K562 (cell line): ENCODE results near the gene PFKFB2.

Experiments used
- CHD2 ChIP-seq: IDR thresholded peaks from 2 replicates; pipeline ENCODE4 v1.6.1; 2011; ENCODE audit warnings: low read depth, low read length
- HMG20A ChIP-seq: fragments of 450-650 bp; formaldehyde crosslinking; conservative IDR thresholded peaks from 2 replicates; pipeline ENCODE4 v1.4.0; 2020; ENCODE audit warnings: mild to moderate bottlenecking, mixed read lengths
- HMG20B ChIP-seq: fragments of 250-450 bp; sonication (Bioruptor Pico); IDR thresholded peaks from 2 replicates; pipeline ENCODE4 v1.5.0; 2021; ENCODE audit warnings: mild to moderate bottlenecking
- KAT7 ChIP-seq: sonication (generic); formaldehyde crosslinking; IDR thresholded peaks from 2 replicates; pipeline ENCODE4 v1.8.0; 2022; ENCODE audit warnings: missing genetic modification reagents, mild to moderate bottlenecking, borderline replicate concordance
- KDM1A ChIP-seq, 2 experiments: fragments of 450-650 bp; IDR thresholded peaks; 2 replicates each; pipeline ENCODE4 v1.6.1; 2016; ENCODE audit warnings: mild to moderate bottlenecking in 2 of 2
- MTA3 ChIP-seq: fragments of 450-650 bp; formaldehyde crosslinking; IDR thresholded peaks from 2 replicates; pipeline ENCODE4 v1.6.1; 2017; ENCODE audit warnings: mild to moderate bottlenecking, borderline replicate concordance
- NFXL1 ChIP-seq: fragments of 450-650 bp; formaldehyde crosslinking; IDR thresholded peaks from 2 replicates; pipeline ENCODE4 v1.4.0; 2021; ENCODE audit warnings: mild to moderate bottlenecking
- SREBF2 ChIP-seq: sonication (generic); formaldehyde crosslinking; IDR thresholded peaks from 2 replicates; pipeline ENCODE4 v1.4.0; 2020; ENCODE audit warnings: mild to moderate bottlenecking, missing genetic modification reagents
- U2AF2 ChIP-seq: fragments of 200-400 bp; formaldehyde crosslinking; optimal IDR thresholded peaks from 2 replicates; pipeline ENCODE3; 2017; ENCODE audit warnings: low read depth, mild to moderate bottlenecking, low read length
- TF ChIP-seq, protein P1 (sequence below): conservative IDR thresholded peaks from 2 replicates; pipeline ENCODE4 v1.6.1; 2011; ENCODE audit warnings: low read depth, mild to moderate bottlenecking, low read length; ENCODE audit not compliant: control insufficient read depth
- TF ChIP-seq, protein P2 (sequence below), 3 experiments: IDR thresholded peaks in 2 of 3; conservative IDR thresholded peaks in 1 of 3; 2 replicates each; pipeline ENCODE4 v1.5.1; 2011 to 2012; ENCODE audit warnings: low read length in 3 of 3, mild to moderate bottlenecking in 3 of 3, control low read depth in 2 of 3, improper control_type of control experiment in 1 of 3, inconsistent platforms in 1 of 3, low read depth in 1 of 3, mixed read lengths in 1 of 3, moderate library complexity in 1 of 3; ENCODE audit not compliant: insufficient read depth in 2 of 3

DNA sequence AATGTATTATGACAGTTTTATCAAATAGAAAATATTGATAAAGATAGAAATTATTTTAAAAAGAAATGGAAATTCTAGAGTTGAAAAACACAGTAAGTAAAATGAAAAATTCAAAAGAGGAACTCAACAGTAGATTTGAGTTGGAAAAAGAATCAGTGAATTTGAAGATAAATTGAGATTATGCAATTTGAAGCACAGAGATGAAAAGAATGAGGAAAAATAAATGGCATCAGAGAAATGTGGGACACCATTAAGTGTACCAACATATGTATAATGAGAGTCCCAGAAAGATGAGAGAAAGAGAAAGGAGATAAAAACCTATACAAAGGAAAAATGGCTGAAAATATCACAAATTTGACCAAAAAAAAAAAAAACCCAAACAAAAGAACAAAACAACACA lies 76.0 kb downstream of the PFKFB2 start:
- TF ChIP-seq NFXL1 (CRISPR knock-in tag) = no peak
- TF ChIP-seq U2AF2 = no peak
- no peak for TF ChIP-seq KDM1A (IDR thresholded peaks at IDR 0.05)
- TF ChIP-seq CHD2 = no peak
- no peak for TF ChIP-seq HMG20B (CRISPR knock-in tag)
- no peak for TF ChIP-seq KAT7 (CRISPR knock-in tag)
- no peak for TF ChIP-seq MTA3
- TF ChIP-seq, protein P1, sequence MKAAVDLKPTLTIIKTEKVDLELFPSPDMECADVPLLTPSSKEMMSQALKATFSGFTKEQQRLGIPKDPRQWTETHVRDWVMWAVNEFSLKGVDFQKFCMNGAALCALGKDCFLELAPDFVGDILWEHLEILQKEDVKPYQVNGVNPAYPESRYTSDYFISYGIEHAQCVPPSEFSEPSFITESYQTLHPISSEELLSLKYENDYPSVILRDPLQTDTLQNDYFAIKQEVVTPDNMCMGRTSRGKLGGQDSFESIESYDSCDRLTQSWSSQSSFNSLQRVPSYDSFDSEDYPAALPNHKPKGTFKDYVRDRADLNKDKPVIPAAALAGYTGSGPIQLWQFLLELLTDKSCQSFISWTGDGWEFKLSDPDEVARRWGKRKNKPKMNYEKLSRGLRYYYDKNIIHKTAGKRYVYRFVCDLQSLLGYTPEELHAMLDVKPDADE = no peak
- TF ChIP-seq, protein P2, sequence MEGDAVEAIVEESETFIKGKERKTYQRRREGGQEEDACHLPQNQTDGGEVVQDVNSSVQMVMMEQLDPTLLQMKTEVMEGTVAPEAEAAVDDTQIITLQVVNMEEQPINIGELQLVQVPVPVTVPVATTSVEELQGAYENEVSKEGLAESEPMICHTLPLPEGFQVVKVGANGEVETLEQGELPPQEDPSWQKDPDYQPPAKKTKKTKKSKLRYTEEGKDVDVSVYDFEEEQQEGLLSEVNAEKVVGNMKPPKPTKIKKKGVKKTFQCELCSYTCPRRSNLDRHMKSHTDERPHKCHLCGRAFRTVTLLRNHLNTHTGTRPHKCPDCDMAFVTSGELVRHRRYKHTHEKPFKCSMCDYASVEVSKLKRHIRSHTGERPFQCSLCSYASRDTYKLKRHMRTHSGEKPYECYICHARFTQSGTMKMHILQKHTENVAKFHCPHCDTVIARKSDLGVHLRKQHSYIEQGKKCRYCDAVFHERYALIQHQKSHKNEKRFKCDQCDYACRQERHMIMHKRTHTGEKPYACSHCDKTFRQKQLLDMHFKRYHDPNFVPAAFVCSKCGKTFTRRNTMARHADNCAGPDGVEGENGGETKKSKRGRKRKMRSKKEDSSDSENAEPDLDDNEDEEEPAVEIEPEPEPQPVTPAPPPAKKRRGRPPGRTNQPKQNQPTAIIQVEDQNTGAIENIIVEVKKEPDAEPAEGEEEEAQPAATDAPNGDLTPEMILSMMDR (IDR thresholded peaks at IDR 0.05 in 2 of 3, conservative IDR thresholded peaks at IDR 0.05 in 1 of 3; ENCODE audit: insufficient read depth in 2 of 3, low read depth in 1 of 3, low read length in 3 of 3) = no peak
- no peak for TF ChIP-seq SREBF2 (CRISPR knock-in tag)
- TF ChIP-seq HMG20A (CRISPR knock-in tag) = no peak
